ENCODE data around the gene FBXW4. TPM values are rescaled to one million over a fixed set of nuclear protein-coding genes. Genes with fewer than 3 reads are reported as not detected.
A peak's percentile ranks its signal among the peaks of the same experiment; 100 is the strongest.

The FBXW4 gene
- polyA plus RNA-seq, 1 donor from 2014 or later: 7.7 TPM

DNA sequence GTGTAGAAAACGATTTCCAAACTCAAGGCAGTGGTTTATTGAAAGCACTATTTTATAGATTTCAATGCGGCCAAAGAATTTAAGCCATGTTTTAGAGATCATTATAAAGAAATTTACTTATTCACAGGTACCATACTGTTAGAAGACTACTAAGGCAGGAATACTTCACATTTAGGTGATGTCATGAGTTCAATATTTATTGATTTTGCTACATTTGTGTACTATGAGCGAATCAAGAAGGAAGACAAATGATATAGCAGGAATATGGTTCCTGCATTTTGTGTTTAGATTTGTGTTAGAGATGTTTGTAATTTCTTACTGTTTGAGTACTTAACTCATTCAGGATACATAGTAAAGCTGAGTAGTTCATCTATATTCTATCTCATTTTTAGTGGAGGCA lies 1.7 kb upstream of the FBXW4 start:
- Histone ChIP-seq H3K4me3 (ENCODE audit: low read length) (no peak overlapping the region), H3K36me3 (ENCODE audit: insufficient read depth, low read length) (no peaks in the 10 kb centered on the region), H2AFZ (ENCODE audit: low read depth, low read length) (no peak overlapping the region), H4K20me1 (ENCODE audit: insufficient read depth) (no peaks in the 10 kb centered on the region), H3K27ac (ENCODE audit: low read length) (no peak overlapping the region), H3K79me2 (replicated peaks; ENCODE audit: insufficient read depth, low read length) (no peaks in the 10 kb centered on the region), H3K9me2 (ENCODE audit: insufficient read depth, low read length) (no peaks in the 10 kb centered on the region), H3K9me3 (ENCODE audit: low read length) (no peaks in the 10 kb centered on the region), H3K4me2 (ENCODE audit: low read length) (no peak overlapping the region), H3K9ac (ENCODE audit: low read length) (no peak overlapping the region), H3K27me3 (ENCODE audit: insufficient read depth, low read depth, low read length) (peaks cover 15% of the 10 kb centered on the region), H3F3A (ENCODE audit: insufficient read depth, low read length, poor library complexity, severe bottlenecking) (no peaks in the 10 kb centered on the region)
- no peak for TF ChIP-seq RAD21 (conservative IDR thresholded peaks at IDR 0.05)
- no peak for TF ChIP-seq EP300 (conservative IDR thresholded peaks at IDR 0.05; ENCODE audit: poor library complexity, severe bottlenecking)
- TF ChIP-seq, protein P1, sequence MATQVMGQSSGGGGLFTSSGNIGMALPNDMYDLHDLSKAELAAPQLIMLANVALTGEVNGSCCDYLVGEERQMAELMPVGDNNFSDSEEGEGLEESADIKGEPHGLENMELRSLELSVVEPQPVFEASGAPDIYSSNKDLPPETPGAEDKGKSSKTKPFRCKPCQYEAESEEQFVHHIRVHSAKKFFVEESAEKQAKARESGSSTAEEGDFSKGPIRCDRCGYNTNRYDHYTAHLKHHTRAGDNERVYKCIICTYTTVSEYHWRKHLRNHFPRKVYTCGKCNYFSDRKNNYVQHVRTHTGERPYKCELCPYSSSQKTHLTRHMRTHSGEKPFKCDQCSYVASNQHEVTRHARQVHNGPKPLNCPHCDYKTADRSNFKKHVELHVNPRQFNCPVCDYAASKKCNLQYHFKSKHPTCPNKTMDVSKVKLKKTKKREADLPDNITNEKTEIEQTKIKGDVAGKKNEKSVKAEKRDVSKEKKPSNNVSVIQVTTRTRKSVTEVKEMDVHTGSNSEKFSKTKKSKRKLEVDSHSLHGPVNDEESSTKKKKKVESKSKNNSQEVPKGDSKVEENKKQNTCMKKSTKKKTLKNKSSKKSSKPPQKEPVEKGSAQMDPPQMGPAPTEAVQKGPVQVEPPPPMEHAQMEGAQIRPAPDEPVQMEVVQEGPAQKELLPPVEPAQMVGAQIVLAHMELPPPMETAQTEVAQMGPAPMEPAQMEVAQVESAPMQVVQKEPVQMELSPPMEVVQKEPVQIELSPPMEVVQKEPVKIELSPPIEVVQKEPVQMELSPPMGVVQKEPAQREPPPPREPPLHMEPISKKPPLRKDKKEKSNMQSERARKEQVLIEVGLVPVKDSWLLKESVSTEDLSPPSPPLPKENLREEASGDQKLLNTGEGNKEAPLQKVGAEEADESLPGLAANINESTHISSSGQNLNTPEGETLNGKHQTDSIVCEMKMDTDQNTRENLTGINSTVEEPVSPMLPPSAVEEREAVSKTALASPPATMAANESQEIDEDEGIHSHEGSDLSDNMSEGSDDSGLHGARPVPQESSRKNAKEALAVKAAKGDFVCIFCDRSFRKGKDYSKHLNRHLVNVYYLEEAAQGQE (IDR thresholded peaks at IDR 0.05; ENCODE audit: borderline replicate concordance): no peak
- TF ChIP-seq MXI1 (conservative IDR thresholded peaks at IDR 0.05; ENCODE audit: poor library complexity, severe bottlenecking): no peak
- no peak for TF ChIP-seq SMC3 (conservative IDR thresholded peaks at IDR 0.05; ENCODE audit: poor library complexity)
- no peak for TF ChIP-seq EZH2 (IDR thresholded peaks at IDR 0.05; ENCODE audit: borderline replicate concordance, insufficient read depth, low read length, poor library complexity, severe bottlenecking)
- no peak for TF ChIP-seq POLR2AphosphoS5 (IDR thresholded peaks at IDR 0.05)
- no peak for TF ChIP-seq TAF1 (IDR thresholded peaks at IDR 0.05; ENCODE audit: low read depth)
- TF ChIP-seq, protein P2, sequence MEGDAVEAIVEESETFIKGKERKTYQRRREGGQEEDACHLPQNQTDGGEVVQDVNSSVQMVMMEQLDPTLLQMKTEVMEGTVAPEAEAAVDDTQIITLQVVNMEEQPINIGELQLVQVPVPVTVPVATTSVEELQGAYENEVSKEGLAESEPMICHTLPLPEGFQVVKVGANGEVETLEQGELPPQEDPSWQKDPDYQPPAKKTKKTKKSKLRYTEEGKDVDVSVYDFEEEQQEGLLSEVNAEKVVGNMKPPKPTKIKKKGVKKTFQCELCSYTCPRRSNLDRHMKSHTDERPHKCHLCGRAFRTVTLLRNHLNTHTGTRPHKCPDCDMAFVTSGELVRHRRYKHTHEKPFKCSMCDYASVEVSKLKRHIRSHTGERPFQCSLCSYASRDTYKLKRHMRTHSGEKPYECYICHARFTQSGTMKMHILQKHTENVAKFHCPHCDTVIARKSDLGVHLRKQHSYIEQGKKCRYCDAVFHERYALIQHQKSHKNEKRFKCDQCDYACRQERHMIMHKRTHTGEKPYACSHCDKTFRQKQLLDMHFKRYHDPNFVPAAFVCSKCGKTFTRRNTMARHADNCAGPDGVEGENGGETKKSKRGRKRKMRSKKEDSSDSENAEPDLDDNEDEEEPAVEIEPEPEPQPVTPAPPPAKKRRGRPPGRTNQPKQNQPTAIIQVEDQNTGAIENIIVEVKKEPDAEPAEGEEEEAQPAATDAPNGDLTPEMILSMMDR (IDR thresholded peaks at IDR 0.05; ENCODE audit: poor library complexity, severe bottlenecking): no peak

DNA sequence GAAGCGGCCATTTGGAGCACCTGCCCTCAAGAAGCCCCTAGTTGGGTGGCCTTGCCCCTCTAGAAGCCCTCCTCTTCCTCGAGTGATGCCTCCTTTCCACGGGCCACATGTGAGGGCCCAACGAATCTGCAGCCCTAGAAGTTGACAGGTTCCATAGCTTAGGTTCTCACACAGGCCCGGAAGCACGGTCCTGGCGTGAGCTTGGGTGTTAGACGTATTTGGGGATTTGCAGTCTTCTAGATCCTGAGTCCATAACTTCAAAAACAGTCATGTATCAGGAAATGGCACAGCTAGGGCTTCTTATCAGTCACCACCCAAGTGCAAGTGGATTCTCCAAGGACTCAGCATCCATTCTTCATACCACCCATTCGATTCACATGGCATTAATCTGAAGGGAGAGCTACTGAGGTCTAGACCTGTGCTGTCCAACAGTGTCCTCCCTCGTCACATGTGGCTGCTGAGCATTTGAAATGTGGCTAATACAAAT lies 477 bp upstream of the FBXW4 start:
- no peaks in the 10 kb centered on the region for H3K9me2 ChIP-seq (ENCODE audit: insufficient read depth, low read length)
- peak overlapping the region; percentile 8 for H2AFZ ChIP-seq (ENCODE audit: low read depth, low read length)
- TF ChIP-seq TAF1 (IDR thresholded peaks at IDR 0.05; ENCODE audit: low read depth): no peak
- no peak for TF ChIP-seq RAD21 (conservative IDR thresholded peaks at IDR 0.05)
- no peak for TF ChIP-seq EP300 (conservative IDR thresholded peaks at IDR 0.05; ENCODE audit: poor library complexity, severe bottlenecking)
- TF ChIP-seq POLR2AphosphoS5 (IDR thresholded peaks at IDR 0.05): no peak
- TF ChIP-seq EZH2 (IDR thresholded peaks at IDR 0.05; ENCODE audit: borderline replicate concordance, insufficient read depth, low read length, poor library complexity, severe bottlenecking): no peak
- TF ChIP-seq, protein P1 (IDR thresholded peaks at IDR 0.05; ENCODE audit: borderline replicate concordance): no peak
- TF ChIP-seq, protein P2 (IDR thresholded peaks at IDR 0.05; ENCODE audit: poor library complexity, severe bottlenecking): no peak
- TF ChIP-seq MXI1 (conservative IDR thresholded peaks at IDR 0.05; ENCODE audit: poor library complexity, severe bottlenecking): no peak
- no peak for TF ChIP-seq SMC3 (conservative IDR thresholded peaks at IDR 0.05; ENCODE audit: poor library complexity)
- H3K9me3 ChIP-seq (ENCODE audit: low read length): no peaks in the 10 kb centered on the region
- H3K79me2 ChIP-seq (replicated peaks; ENCODE audit: insufficient read depth, low read length): no peaks in the 10 kb centered on the region
- H3F3A ChIP-seq (ENCODE audit: insufficient read depth, low read length, poor library complexity, severe bottlenecking): no peaks in the 10 kb centered on the region
- no peaks in the 10 kb centered on the region for H4K20me1 ChIP-seq (ENCODE audit: insufficient read depth)
- H3K4me3 ChIP-seq (ENCODE audit: low read length): peak overlapping the region; percentile 71
- H3K27me3 ChIP-seq (ENCODE audit: insufficient read depth, low read depth, low read length): peaks cover 15% of the 10 kb centered on the region
- no peak overlapping the region for H3K9ac ChIP-seq (ENCODE audit: low read length)
- no peak overlapping the region for H3K4me2 ChIP-seq (ENCODE audit: low read length)
- no peaks in the 10 kb centered on the region for H3K36me3 ChIP-seq (ENCODE audit: insufficient read depth, low read length)
- no peak overlapping the region for H3K27ac ChIP-seq (ENCODE audit: low read length)
